SHP77 (cell line): Measurements from ENCODE around the gene DPF3.

Source experiments
- DNase-seq, 2 experiments: peaks; one replicate each; lab custom pipeline; 2025; lab: John Stamatoyannopoulos, UW

DPF3 gene

DNA sequence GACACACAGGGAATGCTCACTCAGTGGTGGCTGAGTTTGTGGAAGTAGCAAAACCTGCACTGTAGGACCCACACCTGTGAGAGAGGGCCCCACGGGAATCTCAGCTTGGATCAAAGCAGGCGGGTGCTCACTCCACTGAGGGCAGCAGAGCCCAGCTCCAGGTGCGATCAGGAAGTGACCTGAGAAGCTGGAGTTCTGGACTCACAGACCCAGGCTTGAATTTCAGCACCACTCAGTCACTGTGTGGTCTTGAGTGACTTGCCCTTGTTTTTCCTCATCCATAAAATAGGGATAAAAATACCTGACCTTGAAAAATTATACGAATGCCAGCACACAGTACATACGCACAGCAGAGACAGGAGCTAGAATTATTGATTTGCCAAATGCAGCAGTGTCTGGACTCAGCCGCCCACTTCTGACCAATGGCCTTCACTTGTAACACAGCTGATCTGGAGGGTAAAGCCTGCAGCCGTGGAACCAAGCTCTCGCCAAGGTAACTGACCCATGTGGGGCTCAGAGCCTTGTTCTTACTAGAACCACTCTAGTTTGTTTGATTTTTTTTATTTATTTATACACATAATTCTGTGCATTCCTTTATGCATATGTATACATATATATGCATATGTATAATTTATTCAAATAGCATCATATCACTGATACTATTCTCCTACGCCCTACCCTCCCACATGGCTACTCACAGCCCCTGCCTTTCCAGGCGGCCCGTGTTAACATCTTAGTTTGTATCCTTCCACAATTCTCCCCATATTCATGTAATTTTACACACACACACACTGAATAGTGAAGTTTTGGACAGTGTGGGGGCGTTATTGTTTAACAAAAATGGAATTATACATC lies 53.9 kb downstream of the DPF3 start:
- DNase-seq = no peak

DNA sequence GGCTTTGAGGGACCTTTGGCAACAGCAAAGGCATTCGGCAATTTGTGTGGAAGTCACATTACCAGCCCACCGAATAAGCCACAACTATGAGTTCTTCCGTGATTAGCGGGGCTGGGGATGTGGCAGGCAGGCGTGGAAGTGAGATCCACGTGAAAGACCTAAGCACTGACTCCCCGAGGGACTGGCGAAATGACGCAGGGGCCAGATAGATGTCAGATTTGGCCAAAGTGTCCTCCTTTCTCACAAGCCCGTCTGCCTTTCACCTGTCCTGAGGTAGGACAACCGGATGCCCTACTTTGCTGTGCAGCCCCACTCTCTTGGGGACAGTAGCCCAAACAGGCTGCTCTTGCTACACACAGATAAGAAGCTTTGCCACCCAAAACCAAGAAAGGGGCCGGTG lies 54.5 kb downstream of the DPF3 start:
- no peak for DNase-seq

DNA sequence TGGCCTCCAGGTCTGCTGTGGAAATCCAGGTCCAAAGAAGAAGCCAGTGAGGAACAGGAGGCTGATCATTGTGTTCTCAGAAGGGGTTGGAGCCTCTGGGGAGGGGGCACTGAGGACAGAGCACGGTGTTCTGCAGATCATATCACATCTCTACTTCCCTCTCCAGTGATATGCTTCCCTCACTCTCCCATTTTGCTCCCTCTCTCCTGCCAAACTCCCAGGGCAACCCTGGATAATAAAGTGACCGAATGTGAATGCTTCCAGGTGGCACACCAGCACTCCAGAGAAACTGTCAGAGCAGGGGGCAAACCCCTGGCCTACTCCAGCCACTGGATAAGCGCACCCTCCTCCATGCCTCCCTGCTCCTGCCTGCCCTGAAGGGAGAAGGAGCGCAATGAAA lies 57.8 kb downstream of the DPF3 start:
- DNase-seq = no peak

DNA sequence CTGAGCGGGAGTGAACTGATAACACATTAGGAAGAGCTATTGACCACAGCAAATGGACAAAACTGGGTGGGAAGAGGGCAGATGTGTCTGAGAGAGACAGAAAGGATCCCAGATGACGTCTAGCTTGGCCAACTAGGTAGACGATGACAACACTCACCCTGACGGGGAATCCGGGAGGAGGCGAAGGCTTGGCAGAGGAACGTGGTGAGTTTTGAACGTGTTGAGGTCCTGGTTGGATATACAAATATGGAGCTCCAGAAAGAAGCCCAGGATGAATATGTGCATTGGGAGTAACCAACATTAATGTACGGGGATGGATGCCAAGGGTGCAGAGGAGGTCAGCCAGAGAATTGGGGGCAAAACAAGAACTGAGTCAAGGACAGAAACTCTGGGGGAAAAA lies 60.7 kb downstream of the DPF3 start:
- no peak for DNase-seq

DNA sequence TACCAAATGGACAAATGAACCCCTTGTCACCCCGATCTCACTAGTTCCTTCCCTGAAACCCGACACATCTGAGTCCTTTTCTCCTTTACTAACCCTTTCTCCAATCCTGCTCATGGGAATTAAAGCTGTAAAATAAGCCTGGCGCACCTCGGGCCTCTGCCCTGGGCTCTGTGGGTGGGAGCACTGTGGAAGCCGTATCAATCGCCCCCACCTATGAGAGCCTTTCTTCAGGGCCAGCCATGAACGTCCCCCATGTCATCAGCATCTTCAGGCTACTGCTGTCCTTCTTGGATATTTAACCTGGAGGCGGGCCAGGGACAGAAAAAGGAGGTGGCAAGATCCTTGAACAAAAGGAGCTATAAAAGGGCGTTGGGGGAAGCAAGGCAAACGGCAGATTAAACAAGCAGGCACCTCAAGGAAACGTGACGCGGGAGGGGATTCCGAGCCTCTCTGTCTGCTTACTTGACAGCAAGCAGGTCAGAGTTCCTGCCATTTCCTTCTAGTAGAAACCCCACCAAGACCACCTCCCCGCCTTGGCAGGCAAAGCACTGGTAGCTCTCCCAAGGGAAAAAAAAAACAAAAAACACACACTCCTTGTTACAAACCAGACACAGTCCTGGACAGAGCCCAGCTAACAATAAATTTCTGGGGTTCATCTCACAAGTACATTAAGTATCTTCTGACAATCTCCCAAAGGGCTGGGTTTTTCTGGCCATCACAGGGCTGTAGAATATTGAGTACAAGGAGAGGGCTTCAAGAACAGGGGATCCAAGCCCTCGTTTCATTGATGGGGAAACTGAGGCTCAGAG lies 62.9 kb downstream of the DPF3 start:
- DNase-seq = no peak

DNA sequence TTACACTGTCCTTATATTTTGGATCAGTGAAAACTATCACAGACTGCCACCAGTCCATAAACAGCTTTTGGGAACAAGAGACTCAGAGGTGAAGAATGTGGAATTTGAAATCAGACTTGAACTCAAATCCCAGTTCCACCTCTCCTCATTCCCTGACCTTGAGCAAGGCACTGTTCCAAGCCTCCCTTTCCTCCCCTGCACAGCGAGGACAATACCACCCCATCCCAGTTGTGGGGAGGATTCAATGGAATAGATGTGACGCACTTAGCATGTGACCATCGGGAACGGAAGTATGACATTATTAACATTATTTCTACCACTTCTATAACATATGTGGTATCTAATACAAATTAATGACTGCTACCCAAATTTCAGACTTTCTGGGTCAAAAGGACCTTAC lies 63.5 kb downstream of the DPF3 start:
- no peak for DNase-seq

DNA sequence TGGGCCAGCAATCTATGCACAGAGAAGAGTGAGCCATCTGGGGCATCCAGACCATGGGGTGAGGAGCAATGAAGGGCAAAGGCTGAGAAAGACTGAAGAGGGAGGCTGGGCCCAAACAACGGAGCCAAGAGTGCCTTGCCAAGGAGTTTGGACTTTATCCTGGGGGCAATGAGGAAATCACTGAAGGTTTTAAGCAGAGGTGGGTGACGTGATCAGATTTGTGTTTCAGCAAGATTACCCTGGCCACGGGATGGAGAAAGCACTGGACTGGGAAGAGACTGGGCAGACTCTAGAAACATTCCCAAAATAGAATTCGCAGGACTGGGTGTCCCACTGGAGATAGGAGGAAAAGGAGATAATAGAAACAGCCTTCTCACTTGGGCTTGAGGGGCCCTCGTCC lies 65.3 kb downstream of the DPF3 start:
- DNase-seq = no peak

DNA sequence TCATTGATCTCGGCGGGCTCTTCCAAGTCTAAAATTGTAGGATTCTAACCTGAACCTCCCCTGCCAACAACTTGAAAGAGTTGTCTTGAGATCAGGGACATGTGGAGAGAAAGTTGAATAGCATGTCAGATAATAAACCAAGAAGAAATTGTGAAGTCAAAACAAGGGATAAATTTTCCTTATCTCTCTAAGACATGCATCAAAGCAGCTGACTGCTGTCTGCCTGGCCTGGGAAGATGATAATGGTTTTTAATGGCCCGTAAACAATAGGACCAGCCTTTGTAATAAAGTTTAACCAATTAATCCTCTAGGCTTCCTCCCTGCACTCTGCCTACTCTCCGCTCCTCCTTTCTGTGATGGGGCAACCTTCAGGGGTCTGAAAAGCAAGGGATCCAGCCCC lies 67.9 kb downstream of the DPF3 start:
- DNase-seq = no peak

DNA sequence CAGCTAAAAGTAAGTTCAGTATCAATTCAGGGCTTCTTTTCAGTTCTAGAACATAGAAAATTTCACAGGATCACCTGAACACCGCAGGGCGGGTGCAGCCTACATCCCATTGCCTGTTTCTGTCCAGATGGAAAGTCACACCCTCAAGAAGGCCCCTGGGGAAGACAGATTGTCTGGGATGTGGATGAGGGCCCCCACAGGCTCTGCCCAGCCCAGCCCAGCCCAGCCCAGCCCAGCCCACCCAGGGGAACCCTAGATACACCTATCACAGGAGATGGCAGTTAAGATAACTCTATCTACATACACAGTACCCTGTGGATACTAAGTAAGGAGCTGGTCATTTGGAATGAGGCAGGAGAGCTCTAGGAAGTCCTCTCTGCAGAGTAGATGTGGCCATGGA lies 68.4 kb downstream of the DPF3 start:
- no peak for DNase-seq

DNA sequence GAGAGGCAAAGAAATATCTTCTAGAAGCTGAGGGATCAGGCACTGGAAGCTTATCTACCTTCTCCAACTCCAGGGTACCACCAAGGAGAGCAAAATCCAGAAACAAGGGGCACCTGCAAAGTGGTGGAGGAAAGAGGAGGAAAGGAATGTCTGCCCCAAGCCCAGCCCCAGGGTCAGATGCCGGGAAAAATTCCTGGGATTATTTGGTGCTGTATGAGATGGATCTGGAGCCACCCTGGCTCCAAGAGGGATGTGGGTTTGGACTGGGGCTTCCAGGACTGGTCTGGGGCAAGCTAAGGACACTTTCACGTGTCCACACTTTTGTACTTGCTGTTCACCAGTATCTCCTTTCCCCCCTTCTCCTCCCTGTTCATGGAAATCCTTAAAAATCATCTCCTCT lies 69.8 kb downstream of the DPF3 start:
- no peak for DNase-seq

DNA sequence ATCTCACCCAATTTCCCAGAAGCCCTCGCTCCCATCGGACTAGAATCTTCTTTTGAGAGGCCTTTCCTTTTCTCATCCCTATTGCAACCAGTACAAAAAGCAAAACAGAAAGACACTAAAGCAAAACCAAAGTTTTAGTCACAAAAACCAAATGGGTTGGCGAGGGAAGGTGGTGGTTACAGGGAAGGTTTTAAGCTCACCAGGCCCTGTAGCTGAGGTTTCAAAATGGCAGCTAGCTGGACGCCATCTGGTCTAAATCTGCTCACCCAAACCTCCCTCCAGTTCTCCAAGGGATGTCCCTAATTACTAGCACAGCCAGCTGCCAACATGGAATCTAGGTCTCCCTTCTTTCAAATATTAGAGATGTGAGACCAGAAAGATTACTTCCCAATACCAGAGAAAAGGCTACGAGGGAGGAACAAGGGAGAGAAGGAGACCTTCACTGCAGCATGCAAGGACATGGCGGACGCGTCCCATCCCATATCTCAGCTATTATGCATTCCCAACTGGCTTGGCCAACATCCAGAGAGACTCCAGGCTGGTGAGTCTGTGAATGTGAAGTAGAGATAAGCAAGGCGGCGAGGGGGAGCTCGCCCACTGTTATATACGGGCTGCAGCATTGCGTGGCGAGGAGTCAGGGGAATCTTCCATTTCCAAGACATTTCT lies 70.8 kb downstream of the DPF3 start:
- no peak for DNase-seq

DNA sequence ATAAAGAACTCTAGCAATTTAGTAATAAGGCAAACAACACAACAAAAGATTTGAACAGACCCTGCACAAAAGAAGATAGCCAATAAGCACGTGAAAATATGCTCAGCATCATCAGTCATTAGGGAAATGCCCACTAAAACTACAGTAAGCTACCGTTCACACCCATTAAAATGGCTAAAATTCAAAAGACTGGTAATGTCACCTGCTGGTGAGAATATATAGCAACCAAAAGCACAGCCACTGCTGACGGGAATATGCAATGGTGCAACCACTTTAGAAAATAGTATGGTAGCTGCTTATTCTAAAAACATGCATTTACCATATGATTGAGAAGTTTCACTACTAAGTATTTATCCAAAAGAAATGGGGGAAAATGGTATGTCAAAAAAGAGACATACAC lies 74.9 kb downstream of the DPF3 start:
- no peak for DNase-seq

DNA sequence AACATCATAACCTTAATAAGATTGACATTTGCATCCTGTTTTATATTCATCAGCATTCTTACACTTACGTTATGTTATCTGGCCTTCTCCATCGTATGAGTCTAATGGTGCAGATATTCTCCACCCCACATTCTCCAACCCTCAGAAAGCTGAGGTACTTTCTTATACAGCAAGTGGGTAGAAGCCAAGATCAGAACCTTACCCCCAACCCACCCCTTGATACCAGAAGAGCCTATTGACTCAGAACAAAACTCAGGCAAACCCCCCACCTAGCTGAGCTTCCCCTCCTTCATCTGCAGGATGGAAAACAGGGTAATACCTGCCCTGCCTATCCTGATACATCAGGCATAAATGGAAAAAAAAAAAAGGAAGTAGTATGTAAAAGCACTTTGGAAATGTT lies 77.6 kb downstream of the DPF3 start:
- no peak for DNase-seq

DNA sequence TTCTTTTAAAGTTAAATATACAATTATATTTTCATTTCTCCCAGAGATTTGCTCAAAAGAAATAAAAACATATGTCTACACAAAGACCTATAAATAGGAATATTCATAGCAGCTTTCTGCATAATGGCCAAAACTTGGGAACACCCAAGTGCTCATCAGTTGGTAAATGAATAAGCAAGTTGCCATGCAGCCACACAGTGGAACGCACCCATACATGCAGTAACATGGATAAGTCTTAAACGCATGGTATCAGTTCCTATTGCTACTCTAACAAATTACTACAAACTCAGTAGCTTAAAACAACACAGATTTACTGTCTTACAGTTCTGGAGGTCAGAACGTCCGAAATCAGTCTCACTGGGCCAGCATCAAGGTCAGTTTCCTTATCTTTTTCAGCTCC lies 78.5 kb downstream of the DPF3 start:
- no peak for DNase-seq

DNA sequence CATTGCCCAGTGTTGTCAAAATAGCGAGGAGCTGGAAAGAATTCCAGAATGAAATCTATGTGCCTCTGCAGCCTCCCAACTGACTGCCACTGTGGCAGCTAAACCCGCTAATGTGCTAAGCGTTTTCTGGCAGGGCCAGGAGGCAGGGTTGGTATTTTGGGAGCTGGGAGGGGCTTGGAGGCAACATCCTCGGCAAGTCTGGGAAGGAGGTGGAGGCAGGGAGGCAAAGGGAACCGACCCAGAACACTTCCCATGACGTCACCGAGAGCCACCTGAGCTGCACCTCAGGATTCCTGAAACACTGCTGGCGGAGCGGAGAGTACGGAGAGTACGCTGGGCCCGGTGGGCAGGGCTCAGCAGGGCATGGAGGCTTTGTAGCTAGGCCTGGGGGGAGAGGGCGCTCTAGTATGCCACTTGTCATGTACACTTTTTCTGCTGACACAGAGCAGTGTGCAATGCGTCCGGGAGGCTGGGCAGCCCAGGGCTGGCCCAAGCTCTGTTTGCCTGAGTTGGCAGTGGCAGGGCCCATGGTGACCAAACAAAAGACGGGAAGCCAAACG lies 81.5 kb downstream of the DPF3 start:
- no peak for DNase-seq

DNA sequence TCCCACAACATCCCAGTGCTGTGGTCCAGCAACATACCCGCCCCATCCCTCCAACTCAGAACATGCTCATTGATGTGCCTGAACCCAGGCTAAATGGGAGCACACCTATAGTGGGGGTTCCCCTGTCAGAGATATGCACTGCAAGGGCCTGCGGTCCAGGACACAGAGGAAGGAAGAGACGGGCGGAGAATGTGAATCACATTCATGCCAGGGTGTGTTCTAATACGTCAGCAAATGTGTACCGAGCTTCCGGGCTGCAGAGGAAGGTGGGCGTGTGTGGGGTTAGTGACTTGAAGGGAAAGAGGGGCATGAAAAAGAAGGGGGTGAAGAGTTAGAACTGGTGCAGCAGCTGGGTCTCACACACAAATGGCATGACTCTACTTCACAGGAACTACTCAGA lies 83.7 kb downstream of the DPF3 start:
- DNase-seq = no peak

DNA sequence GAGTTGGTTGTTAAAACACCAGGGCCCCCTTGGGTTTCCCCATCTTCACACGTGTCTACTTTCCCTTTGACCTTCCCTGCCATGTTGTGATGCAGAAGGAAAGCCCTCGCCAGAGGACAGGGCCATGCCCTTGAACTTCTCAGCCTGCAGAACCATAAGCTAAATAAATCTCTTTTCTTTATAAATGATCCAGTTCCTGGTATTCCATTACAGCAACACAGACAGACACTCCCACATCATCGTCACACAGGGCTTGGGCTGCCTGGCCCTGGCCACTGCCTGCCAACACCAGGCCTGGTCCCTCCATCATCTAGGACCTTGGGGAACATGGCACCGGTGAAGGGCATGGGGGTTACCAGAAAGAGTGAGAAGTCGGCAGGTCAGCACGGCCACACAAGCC lies 84.8 kb downstream of the DPF3 start:
- DNase-seq = no peak

DNA sequence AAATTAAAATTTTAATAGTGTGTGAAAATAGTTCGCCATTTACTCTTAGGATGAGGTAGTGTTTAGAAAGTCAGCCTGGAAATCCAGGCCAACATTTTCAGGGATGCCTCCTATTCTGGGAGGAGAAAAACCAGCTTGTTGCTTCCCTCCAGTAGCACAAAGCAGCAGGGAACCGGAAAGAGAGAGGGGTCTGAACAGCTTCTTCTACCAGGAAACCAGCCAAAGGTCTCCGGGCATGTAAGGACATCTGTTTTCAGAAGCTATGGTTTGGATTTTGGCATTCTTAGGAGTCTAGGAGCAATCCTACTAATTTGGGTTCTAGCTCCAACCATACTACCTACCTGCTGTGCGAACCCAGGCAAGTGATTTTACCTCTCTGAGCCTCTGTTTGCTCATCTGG lies 85.3 kb downstream of the DPF3 start:
- no peak for DNase-seq

DNA sequence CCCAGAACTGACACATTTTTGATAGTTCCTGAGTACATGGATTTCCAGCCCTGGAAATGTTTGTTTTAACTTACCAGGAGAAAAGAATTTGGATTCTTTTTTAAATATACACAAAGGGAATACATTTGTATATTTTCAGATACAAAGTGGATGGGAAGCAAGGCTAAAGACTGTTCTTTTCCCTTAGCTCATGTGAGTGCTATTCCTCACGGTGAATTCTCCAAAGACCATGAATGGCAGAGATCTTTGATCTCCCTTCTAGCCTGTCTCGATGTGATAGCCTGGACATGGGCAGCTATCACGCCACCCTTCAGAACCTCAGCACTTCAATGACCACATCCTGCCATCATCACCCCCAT lies 91.3 kb downstream of the DPF3 start:
- no peak for DNase-seq

DNA sequence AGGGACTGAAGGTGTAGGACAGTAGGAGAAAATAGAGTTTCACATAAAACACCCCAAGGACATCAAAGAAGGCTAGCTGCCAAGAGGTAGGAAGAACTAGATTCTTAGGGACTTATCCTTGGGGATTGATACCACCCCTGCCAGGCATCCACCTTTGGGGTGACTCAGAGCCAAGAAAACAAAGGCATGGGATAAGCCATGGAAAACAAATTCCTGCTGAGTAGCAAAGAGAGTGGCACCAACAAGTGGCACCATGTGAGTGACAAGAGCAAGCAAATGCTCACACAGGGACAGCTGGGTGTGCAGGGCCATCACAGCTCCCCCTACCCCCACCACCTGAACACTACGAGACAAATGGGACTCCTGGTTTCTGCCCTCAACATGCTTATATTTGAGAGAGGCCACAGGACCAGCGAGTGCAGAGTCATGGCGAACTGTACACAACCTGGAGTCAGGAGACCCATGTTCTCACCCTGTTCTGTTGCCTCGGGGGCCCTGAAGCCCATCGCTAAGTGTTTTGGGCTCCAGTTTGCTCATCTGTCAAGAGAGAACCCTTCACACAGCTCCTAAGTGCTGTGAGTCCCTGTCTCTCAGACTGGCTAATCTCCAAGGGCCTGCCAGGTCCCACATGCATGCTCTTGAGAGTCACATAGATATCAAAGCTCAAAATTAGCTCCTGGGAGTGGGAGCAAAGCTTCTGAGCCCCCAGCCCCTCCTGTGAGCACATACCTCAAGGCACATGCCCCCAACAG lies 91.9 kb downstream of the DPF3 start:
- no peak for DNase-seq

DNA sequence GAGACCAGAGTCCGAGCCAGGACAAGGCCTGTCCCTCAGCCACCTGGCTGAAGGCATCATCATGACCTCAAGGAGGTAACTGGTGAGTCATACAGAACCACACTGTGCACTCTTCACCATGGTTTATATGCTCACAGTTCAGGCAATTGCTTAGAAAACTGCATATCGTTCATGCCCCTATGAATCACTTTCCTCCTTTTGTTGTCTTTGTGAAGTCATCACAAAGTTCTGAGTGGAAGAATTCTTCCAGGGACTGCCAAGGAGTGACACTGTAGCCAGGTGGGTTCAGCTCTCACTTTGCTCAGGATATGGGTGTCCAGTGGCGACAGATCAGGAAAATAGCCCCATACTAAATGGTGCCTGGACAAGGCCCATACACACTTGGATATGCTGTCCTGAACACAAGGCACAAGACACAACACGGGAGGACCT lies 92.5 kb downstream of the DPF3 start:
- DNase-seq = no peak

DNA sequence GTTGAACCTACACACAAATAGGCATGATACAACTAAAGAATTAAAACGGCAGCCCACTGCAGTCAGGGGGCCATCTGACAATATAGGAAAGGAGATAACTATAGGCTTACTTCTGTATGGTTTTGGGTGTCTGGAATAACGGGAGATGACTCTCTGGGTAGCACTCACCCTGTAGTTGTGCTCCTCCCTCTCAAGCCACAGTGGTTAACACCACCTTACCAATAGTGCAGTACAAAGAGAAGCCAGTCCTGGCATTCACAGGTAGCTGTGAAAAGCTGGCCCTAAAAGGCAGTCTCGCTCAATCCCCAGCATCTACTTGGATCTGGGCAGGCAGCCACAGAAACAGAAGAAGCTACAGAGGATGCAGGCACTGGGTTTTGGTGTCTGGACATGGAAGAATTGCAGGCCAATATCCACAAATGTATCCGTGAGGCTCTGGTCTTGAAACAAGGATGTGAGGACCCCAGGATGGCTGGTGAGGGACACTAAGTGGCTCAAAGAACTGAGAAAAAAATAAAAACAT lies 93.0 kb downstream of the DPF3 start:
- no peak for DNase-seq
